ENCODE results near the gene ILF2.
A peak's percentile ranks its signal among the peaks of the same experiment; 100 is the strongest.

Gene ILF2

GRCh38 chr1:153659175-153659534 is 11.6 kb downstream of the ILF2 start:
- Histone ChIP-seq H3K4me2 (ENCODE audit: low read length) (peak overlapping the region; percentile 98), H3K9ac (ENCODE audit: low read length) (peak overlapping the region; percentile 88), H2BK5ac (ENCODE audit: low read length) (no peak overlapping the region), H3K4ac (ENCODE audit: low read depth, low read length) (no peak overlapping the region), H3K4me1 (ENCODE audit: control insufficient read depth, low read depth, low read length) (peaks cover 3% of the 10 kb centered on the region), H3K79me2 (ENCODE audit: control insufficient read depth, insufficient read depth, low read length) (peaks cover 4% of the 10 kb centered on the region), H3K36me3 (ENCODE audit: control insufficient read depth, insufficient read depth, low read length) (peaks cover 10% of the 10 kb centered on the region), H3K27me3 (ENCODE audit: insufficient read depth, low read length, poor library complexity) (no peaks in the 10 kb centered on the region), H3K4me3 (ENCODE audit: low read length) (peak overlapping the region; percentile 91), H2AK5ac (ENCODE audit: low read length) (no peak overlapping the region), H4K8ac (ENCODE audit: low read depth, low read length) (no peak overlapping the region), H2BK15ac (replicated peaks; ENCODE audit: low read depth) (no peak overlapping the region), H3K27ac (ENCODE audit: low read depth, low read length) (no peak overlapping the region), H3K23ac (ENCODE audit: low read length) (no peak overlapping the region), H2BK120ac (ENCODE audit: low read depth, low read length) (no peak overlapping the region), H3K79me1 (ENCODE audit: low read length) (peaks cover 4% of the 10 kb centered on the region), H3K18ac (ENCODE audit: low read length) (no peak overlapping the region), H3K56ac (ENCODE audit: low read length) (peak overlapping the region; percentile 94), H4K5ac (ENCODE audit: low read length) (no peak overlapping the region)
- DNase-seq, result no peak
- no CpG with 5 or more reads among the region's 8 CpGs for WGBS (ENCODE audit: extremely low coverage, insufficient coverage, low lambda C conversion rate)

DNA sequence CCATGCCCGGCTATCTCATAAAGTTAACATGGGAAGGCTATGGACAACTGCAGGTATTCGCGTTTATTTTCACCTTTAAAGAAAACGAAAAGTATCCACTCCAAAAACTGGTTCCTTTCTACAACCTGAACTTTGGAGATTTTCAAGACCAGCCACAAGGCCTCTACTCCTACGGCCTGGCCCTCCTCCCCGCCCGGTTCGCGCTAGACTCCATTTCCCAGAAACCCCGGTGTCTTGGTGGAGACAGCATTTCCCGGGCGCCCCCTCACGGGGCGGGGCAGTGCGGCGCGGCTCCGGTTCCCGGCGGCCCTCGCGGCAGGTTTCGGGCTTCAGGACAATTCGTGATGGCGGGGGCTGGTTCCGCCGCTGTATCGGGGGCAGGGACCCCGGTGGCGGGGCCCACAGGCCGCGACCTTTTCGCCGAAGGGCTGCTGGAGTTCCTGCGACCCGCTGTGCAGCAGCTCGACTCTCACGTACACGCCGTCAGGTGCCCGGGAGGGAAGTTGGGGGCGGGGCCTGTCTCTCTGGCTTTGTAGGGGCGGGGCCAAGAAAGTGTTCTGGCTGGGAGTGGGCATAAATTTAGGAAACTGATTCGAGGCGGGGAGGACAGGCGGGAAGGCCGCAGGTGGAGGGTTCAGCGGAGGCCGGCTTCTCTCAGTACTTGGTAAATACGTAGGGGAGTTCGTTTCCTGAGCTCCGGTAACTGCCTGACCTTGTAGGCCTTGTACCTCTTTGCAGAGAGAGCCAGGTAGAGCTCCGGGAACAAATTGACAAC is 12.2 kb downstream of the ILF2 start, which contains the start of gene SNAPIN:
Gene SNAPIN, plus strand, starts transcription at position 304 of the 775 bp plus-strand sequence. Its CDS starts 41 bp downstream, at position 345.
- H3K56ac ChIP-seq (ENCODE audit: low read length), result peak within 1 kb of the TSS; percentile 94
- H3K27ac ChIP-seq (ENCODE audit: low read depth, low read length), result peak within 1 kb of the TSS; percentile 83
- peak within 1 kb of the TSS; percentile 77 for H2BK5ac ChIP-seq (ENCODE audit: low read length)
- H2BK15ac ChIP-seq (replicated peaks; ENCODE audit: low read depth), result no peak within 1 kb of the TSS
- H2AK5ac ChIP-seq (ENCODE audit: low read length), result no peak within 1 kb of the TSS
- peaks cover 10% of the 10 kb centered on the region for H3K36me3 ChIP-seq (ENCODE audit: control insufficient read depth, insufficient read depth, low read length)
- no peak within 1 kb of the TSS for H4K5ac ChIP-seq (ENCODE audit: low read length)
- H2BK120ac ChIP-seq (ENCODE audit: low read depth, low read length), result no peak within 1 kb of the TSS
- no peaks in the 10 kb centered on the region for H3K27me3 ChIP-seq (ENCODE audit: insufficient read depth, low read length, poor library complexity)
- peak within 1 kb of the TSS; percentile 63 for H3K18ac ChIP-seq (ENCODE audit: low read length)
- H3K9ac ChIP-seq (ENCODE audit: low read length), result peak within 1 kb of the TSS; percentile 88
- DNase-seq, result peak; percentile 95
- H3K4me1 ChIP-seq (ENCODE audit: control insufficient read depth, low read depth, low read length), result peaks cover 3% of the 10 kb centered on the region
- no peak within 1 kb of the TSS for H3K4ac ChIP-seq (ENCODE audit: low read depth, low read length)
- no peak within 1 kb of the TSS for H4K8ac ChIP-seq (ENCODE audit: low read depth, low read length)
- peak within 1 kb of the TSS; percentile 91 for H3K4me3 ChIP-seq (ENCODE audit: low read length)
- H3K4me2 ChIP-seq (ENCODE audit: low read length), result peak within 1 kb of the TSS; percentile 98
- peaks cover 4% of the 10 kb centered on the region for H3K79me1 ChIP-seq (ENCODE audit: low read length)
- peaks cover 4% of the 10 kb centered on the region for H3K79me2 ChIP-seq (ENCODE audit: control insufficient read depth, insufficient read depth, low read length)
- no CpG with 5 or more reads among the region's 53 CpGs for WGBS (ENCODE audit: extremely low coverage, insufficient coverage, low lambda C conversion rate)
- no peak within 1 kb of the TSS for H3K23ac ChIP-seq (ENCODE audit: low read length)

- no peak overlapping the region for H4K8ac ChIP-seq (ENCODE audit: low read depth, low read length)
- no peak for DNase-seq
- H3K18ac ChIP-seq (ENCODE audit: low read length), result no peak overlapping the region
- no peak overlapping the region for H3K4ac ChIP-seq (ENCODE audit: low read depth, low read length)
- no CpG with 5 or more reads among the region's 3 CpGs for WGBS (ENCODE audit: extremely low coverage, insufficient coverage, low lambda C conversion rate)
- H2BK120ac ChIP-seq (ENCODE audit: low read depth, low read length), result no peak overlapping the region
- H3K36me3 ChIP-seq (ENCODE audit: control insufficient read depth, insufficient read depth, low read length), result no peaks in the 10 kb centered on the region
- peaks cover 4% of the 10 kb centered on the region for H3K79me2 ChIP-seq (ENCODE audit: control insufficient read depth, insufficient read depth, low read length)
- no peak overlapping the region for H3K23ac ChIP-seq (ENCODE audit: low read length)
- H3K56ac ChIP-seq (ENCODE audit: low read length), result no peak overlapping the region
- H3K27ac ChIP-seq (ENCODE audit: low read depth, low read length), result no peak overlapping the region
- H3K27me3 ChIP-seq (ENCODE audit: insufficient read depth, low read length, poor library complexity), result no peaks in the 10 kb centered on the region
- H3K79me1 ChIP-seq (ENCODE audit: low read length), result peaks cover 4% of the 10 kb centered on the region
- H3K4me2 ChIP-seq (ENCODE audit: low read length), result no peak overlapping the region
- no peak overlapping the region for H2AK5ac ChIP-seq (ENCODE audit: low read length)
- no peak overlapping the region for H3K4me3 ChIP-seq (ENCODE audit: low read length)
- no peak overlapping the region for H3K9ac ChIP-seq (ENCODE audit: low read length)
- H4K5ac ChIP-seq (ENCODE audit: low read length), result no peak overlapping the region
- peaks cover 3% of the 10 kb centered on the region for H3K4me1 ChIP-seq (ENCODE audit: control insufficient read depth, low read depth, low read length)
- no peak overlapping the region for H2BK15ac ChIP-seq (replicated peaks; ENCODE audit: low read depth)
- H2BK5ac ChIP-seq (ENCODE audit: low read length), result no peak overlapping the region
These were observed 15.5 kb downstream of the ILF2 start for GRCh38 chr1:153655333-153655732.

DNA sequence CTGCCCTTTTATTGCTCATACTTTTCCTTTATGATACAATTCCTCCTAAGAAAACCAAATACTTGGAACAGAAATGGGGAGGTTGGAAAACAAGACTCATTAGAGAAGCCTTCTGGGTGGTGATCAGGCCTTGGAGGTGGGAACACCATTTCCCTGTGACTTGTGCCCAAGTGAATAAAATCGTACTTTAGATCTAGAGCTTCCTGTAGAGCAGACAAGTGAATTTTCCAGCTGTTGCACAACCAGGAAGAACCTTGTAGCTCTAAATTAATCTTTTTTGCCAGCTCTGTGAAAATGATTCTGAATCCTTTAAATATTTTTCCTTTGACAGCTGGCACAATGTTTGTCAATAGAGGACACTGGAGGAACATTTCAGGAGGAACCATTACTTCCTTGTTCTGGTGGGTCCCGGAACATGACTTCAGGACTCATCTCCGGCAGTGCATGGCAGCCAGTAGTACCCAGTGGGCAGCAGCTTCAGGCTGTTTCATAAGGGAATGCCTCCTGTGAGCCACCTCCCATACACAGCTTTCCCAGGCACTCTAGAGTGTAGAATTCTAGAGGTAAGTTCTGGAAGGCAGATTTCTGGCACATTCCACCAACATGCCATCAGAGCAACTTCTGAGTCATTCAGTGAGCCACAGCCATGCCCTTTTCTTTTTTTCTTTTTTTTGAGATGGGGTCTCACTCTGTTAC is 17.8 kb downstream of the ILF2 start:
- H2BK15ac ChIP-seq (replicated peaks; ENCODE audit: low read depth), result no peak overlapping the region
- H2BK120ac ChIP-seq (ENCODE audit: low read depth, low read length), result no peak overlapping the region

DNA sequence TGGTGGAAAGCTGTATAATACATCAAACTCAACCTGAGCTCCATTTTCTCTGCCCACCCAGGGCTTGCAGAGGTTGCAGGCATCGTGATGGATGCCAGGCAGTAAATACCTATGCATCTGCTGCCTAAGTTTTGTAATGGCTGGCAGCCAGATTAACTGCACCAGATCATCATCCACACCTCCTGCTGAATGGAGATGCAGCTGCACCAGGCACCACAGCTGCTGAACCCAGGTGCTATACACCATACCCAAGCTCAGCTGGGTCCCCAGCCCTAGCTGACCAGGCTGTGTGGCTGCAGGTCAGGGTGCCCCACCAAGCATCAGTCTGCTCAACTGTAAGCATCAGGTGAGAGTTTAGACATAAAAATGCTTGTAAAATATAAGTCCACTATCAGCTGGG is 19.0 kb downstream of the ILF2 start:
- H3K18ac ChIP-seq (ENCODE audit: low read length), result no peak overlapping the region

More for the DNA sequence above, 17.8 kb downstream of the ILF2 start:
- Histone ChIP-seq H3K23ac (ENCODE audit: low read length) (no peak overlapping the region), H3K4me2 (ENCODE audit: low read length) (no peak overlapping the region), H3K79me2 (ENCODE audit: control insufficient read depth, insufficient read depth, low read length) (no peaks in the 10 kb centered on the region), H3K56ac (ENCODE audit: low read length) (no peak overlapping the region), H3K4ac (ENCODE audit: low read depth, low read length) (no peak overlapping the region), H2AK5ac (ENCODE audit: low read length) (no peak overlapping the region), H3K79me1 (ENCODE audit: low read length) (no peaks in the 10 kb centered on the region), H3K36me3 (ENCODE audit: control insufficient read depth, insufficient read depth, low read length) (no peaks in the 10 kb centered on the region), H3K9ac (ENCODE audit: low read length) (no peak overlapping the region), H2BK5ac (ENCODE audit: low read length) (no peak overlapping the region), H3K18ac (ENCODE audit: low read length) (no peak overlapping the region), H4K8ac (ENCODE audit: low read depth, low read length) (no peak overlapping the region), H3K4me3 (ENCODE audit: low read length) (no peak overlapping the region), H3K27ac (ENCODE audit: low read depth, low read length) (no peak overlapping the region), H3K4me1 (ENCODE audit: control insufficient read depth, low read depth, low read length) (peaks cover 2% of the 10 kb centered on the region), H4K5ac (ENCODE audit: low read length) (no peak overlapping the region), H3K27me3 (ENCODE audit: insufficient read depth, low read length, poor library complexity) (no peaks in the 10 kb centered on the region)
- DNase-seq, result peak; percentile 63
- no CpG with 5 or more reads among the region's 3 CpGs for WGBS (ENCODE audit: extremely low coverage, insufficient coverage, low lambda C conversion rate)

More for the DNA sequence above, 19.0 kb downstream of the ILF2 start:
- H2BK120ac ChIP-seq (ENCODE audit: low read depth, low read length), result no peak overlapping the region
- no peak for DNase-seq
- H3K4me1 ChIP-seq (ENCODE audit: control insufficient read depth, low read depth, low read length), result peaks cover 2% of the 10 kb centered on the region
- no peak overlapping the region for H2BK15ac ChIP-seq (replicated peaks; ENCODE audit: low read depth)
- H3K23ac ChIP-seq (ENCODE audit: low read length), result no peak overlapping the region
- no peak overlapping the region for H3K4ac ChIP-seq (ENCODE audit: low read depth, low read length)
- H3K56ac ChIP-seq (ENCODE audit: low read length), result no peak overlapping the region
- no peaks in the 10 kb centered on the region for H3K36me3 ChIP-seq (ENCODE audit: control insufficient read depth, insufficient read depth, low read length)
- H2AK5ac ChIP-seq (ENCODE audit: low read length), result peak overlapping the region; percentile 18
- H3K79me1 ChIP-seq (ENCODE audit: low read length), result no peaks in the 10 kb centered on the region
- H4K5ac ChIP-seq (ENCODE audit: low read length), result no peak overlapping the region
- no peak overlapping the region for H3K9ac ChIP-seq (ENCODE audit: low read length)
- no peaks in the 10 kb centered on the region for H3K27me3 ChIP-seq (ENCODE audit: insufficient read depth, low read length, poor library complexity)
- H3K27ac ChIP-seq (ENCODE audit: low read depth, low read length), result no peak overlapping the region
- H3K4me2 ChIP-seq (ENCODE audit: low read length), result no peak overlapping the region
- no peak overlapping the region for H3K4me3 ChIP-seq (ENCODE audit: low read length)
- WGBS (ENCODE audit: extremely low coverage, insufficient coverage, low lambda C conversion rate), result no CpG with 5 or more reads among the region's 1 CpG
- no peaks in the 10 kb centered on the region for H3K79me2 ChIP-seq (ENCODE audit: control insufficient read depth, insufficient read depth, low read length)
- no peak overlapping the region for H4K8ac ChIP-seq (ENCODE audit: low read depth, low read length)
- H2BK5ac ChIP-seq (ENCODE audit: low read length), result no peak overlapping the region

Measured in mesendoderm (in vitro differentiated cells).